HG02938 (cell line): ENCODE data around the gene CNOT2.

ENCODE experiments used
- ATAC-seq: cut with Tn5 transposase; IDR thresholded peaks from one replicate; pipeline ENCODE4 v1.9.1; 2021; ENCODE audit warnings: mild to moderate bottlenecking, moderate library complexity; ENCODE audit not compliant: unreplicated experiment

The CNOT2 gene

GRCh38 chr12:70249903-70250302, 6.7 kb downstream of the CNOT2 start:
- ATAC-seq, result no peak

GRCh38 chr12:70251226-70251625, 8.0 kb downstream of the CNOT2 start:
- no peak for ATAC-seq

GRCh38 chr12:70251661-70252060, 8.4 kb downstream of the CNOT2 start:
- ATAC-seq, result no peak

- no peak for ATAC-seq
Measured at GRCh38 chr12:70252832-70253231, 9.6 kb downstream of the CNOT2 start.

- no peak for ATAC-seq
Measured at GRCh38 chr12:70254225-70254624, 11.0 kb downstream of the CNOT2 start.

- no peak for ATAC-seq
Measured at GRCh38 chr12:70254846-70255245, 11.6 kb downstream of the CNOT2 start.

GRCh38 chr12:70255311-70255710, 12.1 kb downstream of the CNOT2 start:
- ATAC-seq, result no peak

GRCh38 chr12:70258605-70259403, 15.6 kb downstream of the CNOT2 start:
- no peak for ATAC-seq

- ATAC-seq, result no peak
Measured at GRCh38 chr12:70260646-70261045, 17.4 kb downstream of the CNOT2 start.

- ATAC-seq, result no peak
Measured at GRCh38 chr12:70264067-70264867, 21.0 kb downstream of the CNOT2 start.

GRCh38 chr12:70265132-70265531, 21.9 kb downstream of the CNOT2 start:
- no peak for ATAC-seq

- ATAC-seq, result no peak
Measured at GRCh38 chr12:70267550-70267949, 24.3 kb downstream of the CNOT2 start.

- ATAC-seq, result no peak
Measured at GRCh38 chr12:70268972-70269371, 25.7 kb downstream of the CNOT2 start.

GRCh38 chr12:70270108-70270507, 26.9 kb downstream of the CNOT2 start:
- ATAC-seq, result no peak

- ATAC-seq, result no peak
Measured at GRCh38 chr12:70271025-70271424, 27.8 kb downstream of the CNOT2 start.

- no peak for ATAC-seq
Measured at GRCh38 chr12:70272510-70272909, 29.3 kb downstream of the CNOT2 start.

GRCh38 chr12:70275045-70275444, 31.8 kb downstream of the CNOT2 start:
- no peak for ATAC-seq

GRCh38 chr12:70277973-70278372, 34.7 kb downstream of the CNOT2 start:
- ATAC-seq, result no peak

GRCh38 chr12:70278945-70279344, 35.7 kb downstream of the CNOT2 start:
- ATAC-seq, result no peak

- no peak for ATAC-seq
Measured at GRCh38 chr12:70283232-70283631, 40.0 kb downstream of the CNOT2 start.

GRCh38 chr12:70288817-70289216, 45.6 kb downstream of the CNOT2 start:
- no peak for ATAC-seq

GRCh38 chr12:70290116-70290515, 46.9 kb downstream of the CNOT2 start:
- no peak for ATAC-seq
